ENCODE measurements around the gene PTPRN2.

The PTPRN2 gene

DNA sequence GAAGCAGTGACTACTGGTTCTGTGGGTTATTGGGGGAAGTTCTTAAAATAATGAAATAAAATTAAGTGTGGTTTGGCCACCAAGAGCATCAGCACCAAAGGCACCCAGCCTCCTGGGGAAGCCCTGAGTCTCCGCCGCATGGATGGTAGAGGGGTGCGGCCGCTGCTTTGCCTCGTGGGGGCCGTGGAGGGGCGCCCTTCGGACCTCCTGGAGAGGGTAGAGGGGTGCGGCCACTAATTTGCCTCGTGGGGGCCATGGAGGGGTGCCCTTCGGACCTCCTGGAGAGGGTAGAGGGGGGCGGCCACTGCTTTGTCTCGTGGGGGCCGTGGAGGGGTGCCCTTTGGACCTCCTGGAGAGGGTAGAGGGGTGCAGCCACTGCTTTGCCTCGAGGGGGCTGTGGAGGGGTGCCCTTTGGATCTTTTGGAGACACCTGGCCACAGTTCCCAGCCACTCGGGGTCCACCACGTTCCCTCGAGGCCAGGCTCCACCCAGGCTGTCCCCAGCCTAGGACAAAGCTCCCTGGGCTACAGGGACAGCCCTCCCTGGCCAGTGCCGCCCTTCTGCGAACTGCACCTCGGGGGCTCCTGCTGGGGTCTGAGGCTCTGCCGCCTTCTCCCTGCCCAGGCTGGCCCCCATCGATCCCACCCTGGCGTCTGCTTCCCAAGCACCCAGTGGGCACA is 535.1 kb downstream of the PTPRN2 start:
- no peak overlapping the region for H3K9ac ChIP-seq (ENCODE audit: low read depth, low read length, poor library complexity)
- peak overlapping the region; percentile 94 for H3K18ac ChIP-seq (ENCODE audit: low read length)
- peak overlapping the region; percentile 10 for H3K14ac ChIP-seq (ENCODE audit: low read length)
- H2BK120ac ChIP-seq (ENCODE audit: low read depth, low read length), result peak overlapping the region; percentile 29
- H3K9me3 ChIP-seq (replicated peaks in 1 of 2; ENCODE audit: control insufficient read depth in 2 of 2, insufficient read depth in 1 of 2, low read depth in 1 of 2, low read length in 2 of 2), result peaks cover 0 to 5% of the 10 kb centered on the region in 2 donors
- H2BK5ac ChIP-seq (ENCODE audit: low read length), result peak overlapping the region; percentile 79
- WGBS, 2 donors (ENCODE audit: extremely low coverage in 2 of 2, insufficient read length in 2 of 2, insufficient replicate concordance in 1 of 2), result no CpG with 5 or more reads among the region's 24 CpGs
- no peaks in the 10 kb centered on the region for H3K79me1 ChIP-seq (ENCODE audit: low read depth, low read length)
- no peak overlapping the region for H3K23ac ChIP-seq (ENCODE audit: low read depth, low read length, poor library complexity)
- H3K27ac ChIP-seq (replicated peaks; ENCODE audit: low read length), result no peak overlapping the region
- H3K4me1 ChIP-seq (ENCODE audit: control insufficient read depth in 2 of 2, insufficient read depth in 1 of 2, low read depth in 1 of 2, low read length in 2 of 2), result peaks cover 0 to 17% of the 10 kb centered on the region in 2 donors
- H2BK15ac ChIP-seq (ENCODE audit: low read length), result peak overlapping the region; percentile 38
- H4K91ac ChIP-seq (ENCODE audit: low read depth, low read length, poor library complexity), result no peak overlapping the region
- peak overlapping the region; percentile 97 for H2AK5ac ChIP-seq (ENCODE audit: low read depth, low read length)
- H3K36me3 ChIP-seq (replicated peaks in 1 of 2; ENCODE audit: control insufficient read depth in 2 of 2, insufficient read depth in 2 of 2, low read length in 2 of 2), result no peaks in the 10 kb centered on the region
- no peaks in the 10 kb centered on the region for H3K27me3 ChIP-seq (ENCODE audit: control insufficient read depth in 3 of 3, insufficient read depth in 3 of 3, low read depth in 1 of 3, low read length in 3 of 3)
- H4K8ac ChIP-seq (ENCODE audit: low read depth, low read length), result no peak overlapping the region
- peak overlapping the region; percentile 76 for H2BK12ac ChIP-seq (ENCODE audit: low read length)
- DNase-seq (ENCODE audit: low spot score), result no peak
- no peak overlapping the region for H2AFZ ChIP-seq (ENCODE audit: low read length)
- no peak overlapping the region for H3K4ac ChIP-seq (ENCODE audit: low read length)
- no peak overlapping the region for H3K4me3 ChIP-seq (ENCODE audit: low read length in 2 of 2)
- no peak overlapping the region for H3K4me2 ChIP-seq (ENCODE audit: insufficient read depth, low read length, poor library complexity, severe bottlenecking)

GRCh38 chr7:158051776-158052175 is 535.8 kb downstream of the PTPRN2 start:
- Histone ChIP-seq H3K9ac (ENCODE audit: low read depth, low read length, poor library complexity) (no peak overlapping the region), H3K14ac (ENCODE audit: low read length) (no peak overlapping the region), H2BK12ac (ENCODE audit: low read length) (no peak overlapping the region), H3K4me1 (ENCODE audit: control insufficient read depth in 2 of 2, insufficient read depth in 1 of 2, low read depth in 1 of 2, low read length in 2 of 2) (peaks cover 0 to 17% of the 10 kb centered on the region in 2 donors), H2BK5ac (ENCODE audit: low read length) (no peak overlapping the region), H3K27me3 (ENCODE audit: control insufficient read depth in 3 of 3, insufficient read depth in 3 of 3, low read depth in 1 of 3, low read length in 3 of 3) (no peaks in the 10 kb centered on the region), H3K27ac (replicated peaks; ENCODE audit: low read length) (peak overlapping the region; percentile 45), H2BK15ac (ENCODE audit: low read length) (no peak overlapping the region), H4K8ac (ENCODE audit: low read depth, low read length) (no peak overlapping the region), H2BK120ac (ENCODE audit: low read depth, low read length) (no peak overlapping the region), H3K4me3 (ENCODE audit: low read length in 2 of 2) (no peak overlapping the region), H2AK5ac (ENCODE audit: low read depth, low read length) (no peak overlapping the region), H2AFZ (ENCODE audit: low read length) (no peak overlapping the region), H3K23ac (ENCODE audit: low read depth, low read length, poor library complexity) (no peak overlapping the region), H3K18ac (ENCODE audit: low read length) (no peak overlapping the region), H3K9me3 (replicated peaks in 1 of 2; ENCODE audit: control insufficient read depth in 2 of 2, insufficient read depth in 1 of 2, low read depth in 1 of 2, low read length in 2 of 2) (peaks cover 0 to 5% of the 10 kb centered on the region in 2 donors), H4K91ac (ENCODE audit: low read depth, low read length, poor library complexity) (no peak overlapping the region), H3K36me3 (replicated peaks in 1 of 2; ENCODE audit: control insufficient read depth in 2 of 2, insufficient read depth in 2 of 2, low read length in 2 of 2) (no peaks in the 10 kb centered on the region), H3K4ac (ENCODE audit: low read length) (no peak overlapping the region), H3K4me2 (ENCODE audit: insufficient read depth, low read length, poor library complexity, severe bottlenecking) (no peak overlapping the region), H3K79me1 (ENCODE audit: low read depth, low read length) (no peaks in the 10 kb centered on the region)
- no CpG with 5 or more reads among the region's 6 CpGs for WGBS, 2 donors (ENCODE audit: extremely low coverage in 2 of 2, insufficient read length in 2 of 2, insufficient replicate concordance in 1 of 2)
- DNase-seq (ENCODE audit: low spot score), result peak; percentile 49

DNA sequence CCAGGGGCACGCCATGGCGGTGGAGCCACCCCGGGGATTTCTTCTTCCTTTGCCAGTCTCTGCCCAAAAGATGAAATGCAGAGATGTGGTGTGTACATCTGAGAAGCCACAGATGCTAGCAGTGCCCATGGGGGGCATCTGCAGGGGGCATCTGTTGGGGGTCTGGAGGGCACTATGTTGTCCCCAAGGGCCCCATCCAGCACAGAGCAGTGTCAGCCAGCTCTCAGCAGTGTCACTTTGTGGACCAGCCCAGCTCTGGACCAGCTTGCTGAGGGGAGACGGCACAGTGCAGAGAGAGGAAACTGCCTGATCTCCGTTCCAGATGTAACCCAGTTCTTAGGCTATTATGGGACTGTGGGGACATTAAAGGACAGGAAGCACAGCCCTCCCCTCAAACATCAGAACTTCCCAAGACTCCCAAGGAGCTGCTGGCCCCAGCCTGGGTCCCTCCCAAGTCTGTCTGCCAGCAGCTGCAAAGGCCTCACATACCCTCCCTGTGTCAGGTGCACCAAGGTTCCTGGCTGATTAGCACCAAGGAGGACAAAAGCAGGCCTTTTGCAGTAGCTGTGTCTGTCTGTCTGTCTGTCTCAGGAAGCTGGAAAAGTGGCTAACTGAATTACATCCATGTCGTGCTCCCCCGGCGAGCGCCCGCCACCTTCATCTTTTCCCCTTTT is 536.5 kb downstream of the PTPRN2 start:
- Histone ChIP-seq H3K18ac (ENCODE audit: low read length) (peak overlapping the region; percentile 94), H2AFZ (ENCODE audit: low read length) (no peak overlapping the region), H2AK5ac (ENCODE audit: low read depth, low read length) (peak overlapping the region; percentile 97), H3K4me1 (ENCODE audit: control insufficient read depth in 2 of 2, insufficient read depth in 1 of 2, low read depth in 1 of 2, low read length in 2 of 2) (peaks cover 0 to 17% of the 10 kb centered on the region in 2 donors), H3K79me1 (ENCODE audit: low read depth, low read length) (no peaks in the 10 kb centered on the region), H3K36me3 (replicated peaks in 1 of 2; ENCODE audit: control insufficient read depth in 2 of 2, insufficient read depth in 2 of 2, low read length in 2 of 2) (no peaks in the 10 kb centered on the region), H3K27me3 (ENCODE audit: control insufficient read depth in 3 of 3, insufficient read depth in 3 of 3, low read depth in 1 of 3, low read length in 3 of 3) (peaks cover 0 to 2% (median 0%) of the 10 kb centered on the region in 3 experiments), H4K8ac (ENCODE audit: low read depth, low read length) (peak overlapping the region; percentile 54), H3K23ac (ENCODE audit: low read depth, low read length, poor library complexity) (peak overlapping the region; percentile 45), H2BK120ac (ENCODE audit: low read depth, low read length) (peak overlapping the region; percentile 88), H2BK12ac (ENCODE audit: low read length) (peak overlapping the region; percentile 75), H3K9me3 (replicated peaks in 1 of 2; ENCODE audit: control insufficient read depth in 2 of 2, insufficient read depth in 1 of 2, low read depth in 1 of 2, low read length in 2 of 2) (peaks cover 0 to 5% of the 10 kb centered on the region in 2 donors), H3K4ac (ENCODE audit: low read length) (peak overlapping the region; percentile 87), H4K91ac (ENCODE audit: low read depth, low read length, poor library complexity) (no peak overlapping the region), H3K9ac (ENCODE audit: low read depth, low read length, poor library complexity) (peak overlapping the region; percentile 74), H3K4me3 (ENCODE audit: low read length in 2 of 2) (no peak overlapping the region), H2BK5ac (ENCODE audit: low read length) (peak overlapping the region; percentile 97), H3K4me2 (ENCODE audit: insufficient read depth, low read length, poor library complexity, severe bottlenecking) (no peak overlapping the region), H2BK15ac (ENCODE audit: low read length) (peak overlapping the region; percentile 95), H3K27ac (replicated peaks; ENCODE audit: low read length) (peak overlapping the region; percentile 45), H3K14ac (ENCODE audit: low read length) (peak overlapping the region; percentile 98)
- no peak for DNase-seq (ENCODE audit: low spot score)
- no CpG with 5 or more reads among the region's 10 CpGs for WGBS, 2 donors (ENCODE audit: extremely low coverage in 2 of 2, insufficient read length in 2 of 2, insufficient replicate concordance in 1 of 2)

DNA sequence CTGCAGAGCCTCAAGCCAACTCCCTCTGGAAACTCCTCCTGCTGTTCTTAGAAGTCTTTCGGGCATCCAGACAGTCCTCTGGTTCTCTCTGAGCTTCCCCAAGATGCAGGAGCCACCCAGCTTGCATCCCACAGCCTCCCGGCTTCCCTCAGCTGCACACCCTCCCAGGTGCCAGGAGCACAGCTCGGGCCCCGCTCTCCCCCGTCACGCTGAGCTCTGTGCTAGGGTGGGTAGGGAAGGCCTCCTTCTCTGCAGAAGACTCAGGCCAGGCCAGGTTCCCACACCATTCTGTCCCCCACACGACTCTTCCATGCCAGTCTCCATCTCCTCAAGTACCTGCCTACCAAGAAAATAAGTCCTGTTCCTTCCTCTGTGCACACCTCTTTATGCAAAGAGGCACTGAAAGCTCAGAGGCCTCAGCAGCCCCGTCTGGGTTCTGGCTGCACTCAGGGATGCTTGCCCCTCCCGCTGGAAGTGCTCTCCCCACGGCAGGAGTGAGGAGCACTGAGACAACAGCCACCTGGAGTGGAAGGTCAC is 537.1 kb downstream of the PTPRN2 start:
- Histone ChIP-seq H2AFZ (ENCODE audit: low read length) (no peak overlapping the region), H3K27me3 (ENCODE audit: control insufficient read depth in 3 of 3, insufficient read depth in 3 of 3, low read depth in 1 of 3, low read length in 3 of 3) (peaks cover 0 to 4% (median 0%) of the 10 kb centered on the region in 3 experiments), H3K18ac (ENCODE audit: low read length) (peak overlapping the region; percentile 94), H3K9me3 (replicated peaks in 1 of 2; ENCODE audit: control insufficient read depth in 2 of 2, insufficient read depth in 1 of 2, low read depth in 1 of 2, low read length in 2 of 2) (peaks cover 0 to 5% of the 10 kb centered on the region in 2 donors), H2AK5ac (ENCODE audit: low read depth, low read length) (peak overlapping the region; percentile 97), H2BK15ac (ENCODE audit: low read length) (peak overlapping the region; percentile 95), H3K4me2 (ENCODE audit: insufficient read depth, low read length, poor library complexity, severe bottlenecking) (no peak overlapping the region), H3K36me3 (replicated peaks in 1 of 2; ENCODE audit: control insufficient read depth in 2 of 2, insufficient read depth in 2 of 2, low read length in 2 of 2) (no peaks in the 10 kb centered on the region), H3K27ac (replicated peaks; ENCODE audit: low read length) (peak overlapping the region; percentile 45), H2BK12ac (ENCODE audit: low read length) (no peak overlapping the region), H3K9ac (ENCODE audit: low read depth, low read length, poor library complexity) (peak overlapping the region; percentile 74), H3K79me1 (ENCODE audit: low read depth, low read length) (no peaks in the 10 kb centered on the region), H3K4me3 (ENCODE audit: low read length in 2 of 2) (no peak overlapping the region), H3K4me1 (ENCODE audit: control insufficient read depth in 2 of 2, insufficient read depth in 1 of 2, low read depth in 1 of 2, low read length in 2 of 2) (peaks cover 0 to 17% of the 10 kb centered on the region in 2 donors), H3K4ac (ENCODE audit: low read length) (peak overlapping the region; percentile 87), H4K8ac (ENCODE audit: low read depth, low read length) (no peak overlapping the region), H4K91ac (ENCODE audit: low read depth, low read length, poor library complexity) (peak overlapping the region; percentile 88), H2BK5ac (ENCODE audit: low read length) (peak overlapping the region; percentile 97), H3K23ac (ENCODE audit: low read depth, low read length, poor library complexity) (peak overlapping the region; percentile 62), H2BK120ac (ENCODE audit: low read depth, low read length) (peak overlapping the region; percentile 88), H3K14ac (ENCODE audit: low read length) (peak overlapping the region; percentile 98)
- DNase-seq (ENCODE audit: low spot score), result no peak
- no CpG with 5 or more reads among the region's 10 CpGs for WGBS, 2 donors (ENCODE audit: extremely low coverage in 2 of 2, insufficient read length in 2 of 2, insufficient replicate concordance in 1 of 2)
